ENCODE measurements around the gene RGS6.

DNA sequence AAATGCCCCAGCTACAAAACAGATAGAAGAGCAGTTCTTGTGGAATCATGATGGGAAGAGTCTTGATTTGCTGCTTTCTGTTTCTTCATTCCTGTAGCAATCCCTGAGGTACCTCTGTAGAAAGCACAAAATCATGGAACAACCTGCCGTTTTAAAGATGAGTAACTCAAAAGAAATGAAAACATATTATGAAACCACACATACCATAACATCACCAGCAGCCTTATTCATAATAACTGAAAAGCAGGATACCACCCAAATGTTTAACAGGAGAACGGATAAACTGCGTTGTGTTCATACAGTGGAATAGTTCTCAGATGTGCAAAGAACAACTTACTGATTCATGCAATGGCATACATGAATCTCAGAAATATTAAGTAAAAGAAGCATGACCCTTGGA lies 188.1 kb downstream of the RGS6 start:
- no peak for TF ChIP-seq POLR2A (IDR thresholded peaks at IDR 0.05; ENCODE audit: low read length)
- no peak for TF ChIP-seq GATA1 (IDR thresholded peaks at IDR 0.05; ENCODE audit: low read depth, low read length)
